KG1 (cell line): ENCODE measurements around the gene FOXD4L1.
"Not testable (repeated sequence)": the region's sequence is repeated elsewhere in the genome, so short reads cannot be mapped to it uniquely, and the experiment has no call there.

Source experiments
- DNase-seq: peaks from one replicate; lab custom pipeline; 2025; lab: John Stamatoyannopoulos, UW

FOXD4L1 gene

GRCh38 chr2:113498365-113498764 lies at the start of gene FOXD4L1:
TSS of gene FOXD4L1 (plus strand) at chr2:113498665. CDS start at chr2:113499257, 592 bp downstream.
- DNase-seq = not testable (repeated sequence)

GRCh38 chr2:113465770-113466169 lies 32.7 kb upstream of the FOXD4L1 start:
- not testable (repeated sequence) for DNase-seq

- not testable (repeated sequence) for DNase-seq
These were observed 21.6 kb upstream of the FOXD4L1 start for GRCh38 chr2:113476688-113477368.

GRCh38 chr2:113496527-113496926 lies 1.9 kb upstream of the FOXD4L1 start:
- not testable (repeated sequence) for DNase-seq

- DNase-seq = not testable (repeated sequence)
These were observed 787 bp downstream of the FOXD4L1 start for GRCh38 chr2:113499019-113499885.

GRCh38 chr2:113499886-113500722 lies 1.6 kb downstream of the FOXD4L1 start:
- DNase-seq = not testable (repeated sequence)

GRCh38 chr2:113500723-113501038 lies 2.2 kb downstream of the FOXD4L1 start:
- DNase-seq = not testable (repeated sequence)

- DNase-seq = not testable (repeated sequence)
These were observed 4.0 kb downstream of the FOXD4L1 start for GRCh38 chr2:113502216-113503093.

GRCh38 chr2:113503094-113504042 lies 4.9 kb downstream of the FOXD4L1 start:
- DNase-seq = not testable (repeated sequence)

- not testable (repeated sequence) for DNase-seq
These were observed 5.6 kb downstream of the FOXD4L1 start for GRCh38 chr2:113504081-113504480.

- not testable (repeated sequence) for DNase-seq
These were observed 9.1 kb downstream of the FOXD4L1 start for GRCh38 chr2:113507394-113508140.

GRCh38 chr2:113508187-113508586 lies 9.7 kb downstream of the FOXD4L1 start:
- not testable (repeated sequence) for DNase-seq

GRCh38 chr2:113510913-113511312 lies 12.4 kb downstream of the FOXD4L1 start:
- DNase-seq = not testable (repeated sequence)

GRCh38 chr2:113511859-113512258 lies 13.4 kb downstream of the FOXD4L1 start:
- DNase-seq = not testable (repeated sequence)

- DNase-seq = not testable (repeated sequence)
These were observed 17.0 kb downstream of the FOXD4L1 start for GRCh38 chr2:113515457-113515856.

GRCh38 chr2:113515995-113516394 lies 17.5 kb downstream of the FOXD4L1 start:
- DNase-seq = not testable (repeated sequence)

GRCh38 chr2:113517025-113517424 lies 18.6 kb downstream of the FOXD4L1 start:
- not testable (repeated sequence) for DNase-seq

GRCh38 chr2:113520837-113521236 lies 22.4 kb downstream of the FOXD4L1 start:
- not testable (repeated sequence) for DNase-seq

GRCh38 chr2:113521492-113521891 lies 23.0 kb downstream of the FOXD4L1 start:
- not testable (repeated sequence) for DNase-seq
